Loucy (cell line): ENCODE data around the gene USP44.

Experiments
- CTCF ChIP-seq: fragments of 200-600 bp; sonication (generic); conservative IDR thresholded peaks from 2 replicates; pipeline ENCODE4 v1.5.1; 2014; ENCODE audit warnings: mild to moderate bottlenecking, antibody characterized with exemption, low read length
- EZH2phosphoT487 ChIP-seq: fragments of 200-600 bp; IDR thresholded peaks from 2 replicates; pipeline ENCODE4 v1.6.1; 2018; ENCODE audit warnings: antibody characterized with exemption, mild to moderate bottlenecking, moderate library complexity, borderline replicate concordance

- no peak for TF ChIP-seq CTCF
- TF ChIP-seq EZH2phosphoT487 = no peak
These were observed 76.7 kb downstream of the USP44 start for GRCh38 chr12:95474660-95474958.
